ENCODE data around the gene RAP1GAP2. TPM values are rescaled to one million over a fixed set of nuclear protein-coding genes. Genes with fewer than 3 reads are reported as not detected.

Gene RAP1GAP2
- total and polyA plus RNA-seq, 2 of the 8 experiments (the other 6 are each of a cell fraction or from before 2014, with no cell fraction given), result 24.0 to 63.8 TPM

DNA sequence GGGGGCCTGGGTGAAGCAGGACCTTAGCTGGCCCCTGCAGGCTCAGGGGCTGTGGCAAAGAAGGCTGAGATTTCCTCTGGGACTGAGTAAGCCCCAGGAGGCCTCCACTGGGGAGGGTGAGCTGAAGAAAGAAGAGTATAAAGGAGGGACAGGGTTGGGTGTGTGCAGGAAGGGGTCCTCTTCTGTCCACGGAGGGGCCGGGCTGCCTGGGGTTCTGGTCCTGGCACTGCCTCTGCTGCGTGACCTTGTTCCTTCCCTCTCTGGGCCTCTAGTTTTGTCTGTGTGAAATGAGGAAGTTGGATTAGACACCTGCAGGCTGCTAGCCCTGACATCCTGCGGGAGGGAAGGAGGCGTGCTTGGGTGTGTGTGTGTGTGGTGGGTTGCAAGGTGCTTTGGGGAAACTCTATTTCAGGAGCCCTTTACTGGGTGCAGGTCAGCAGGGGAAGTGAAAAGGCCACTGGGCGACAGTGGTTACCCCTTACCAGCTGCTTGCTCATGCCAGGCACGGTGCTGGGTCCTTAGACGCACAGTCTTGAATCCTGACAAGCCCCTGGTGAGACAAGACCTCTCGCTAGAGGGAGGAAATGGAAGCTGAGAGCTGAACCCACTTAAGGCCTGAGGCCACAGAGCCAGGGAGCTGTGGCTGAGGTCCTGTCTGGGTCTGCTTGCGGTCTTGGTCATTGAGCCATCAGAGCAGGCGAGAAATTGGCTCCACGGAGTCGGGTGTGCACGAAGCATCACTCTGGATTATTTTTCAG lies 206.5 kb downstream of the RAP1GAP2 start:
- no peaks in the 10 kb centered on the region for H3K27me3 ChIP-seq (replicated peaks in 1 of 4; ENCODE audit: control insufficient read depth in 3 of 4, extremely low read depth in 1 of 4, insufficient read depth in 3 of 4, low read length in 3 of 4)
- peaks cover 0 to 5% of the 10 kb centered on the region in 2 experiments for H4K20me1 ChIP-seq (replicated peaks in 1 of 2; ENCODE audit: control insufficient read depth in 1 of 2, insufficient read depth in 2 of 2, low read length in 2 of 2)
- H3K79me2 ChIP-seq (ENCODE audit: control insufficient read depth in 1 of 2, insufficient read depth in 2 of 2, low read length in 2 of 2), result no peaks in the 10 kb centered on the region
- peak overlapping the region; percentile 0 for H3K14ac ChIP-seq (ENCODE audit: insufficient read length)
- no peak overlapping the region for H4K5ac ChIP-seq (ENCODE audit: insufficient read length, low read depth, low read length)
- peak overlapping the region; percentile 35; the same call in 1 of the 2 replicates for H4K8ac ChIP-seq (ENCODE audit: extremely low read depth, insufficient read depth, low read length)
- no peak overlapping the region for H2AK5ac ChIP-seq (ENCODE audit: low read depth, low read length)
- no peak overlapping the region for H3K4ac ChIP-seq (replicated peaks; ENCODE audit: insufficient read length, low read depth, low read length)
- no peak overlapping the region for H4K91ac ChIP-seq (replicated peaks; ENCODE audit: insufficient read length, low read length)
- no peak for FAIRE-seq
- no peak overlapping the region for H2AFZ ChIP-seq (ENCODE audit: low read length)
- CTCF ChIA-PET (ENCODE audit: partially characterized antibody), result interaction anchor here (1.1 to 6.7 kb wide), 4 partner anchors 10 to 153 kb away, joined by 5 to 35 read pairs (median 5); no protein-coding TSS in a partner anchor
- H3K18ac ChIP-seq (ENCODE audit: extremely low read depth, low read length), result no peak overlapping the region
- H3K9ac ChIP-seq (replicated peaks in 1 of 4; ENCODE audit: extremely low read depth in 1 of 4, low read depth in 3 of 4, low read length in 3 of 4), result no peak overlapping the region
- no peak overlapping the region for H2BK120ac ChIP-seq (replicated peaks; ENCODE audit: low read depth, low read length)
- H3K4me1 ChIP-seq (replicated peaks in 1 of 4; ENCODE audit: control insufficient read depth in 3 of 4, insufficient read depth in 4 of 4, low read length in 3 of 4), result no peaks in the 10 kb centered on the region
- H2BK20ac ChIP-seq (ENCODE audit: low read length), result no peak overlapping the region
- H3K4me2 ChIP-seq (ENCODE audit: insufficient read depth in 1 of 2, low read depth in 2 of 2, low read length in 2 of 2), result no peak overlapping the region
- H2BK15ac ChIP-seq (ENCODE audit: low read length), result no peak overlapping the region
- peaks cover 0 to 16% (median 4%) of the 10 kb centered on the region in 4 experiments; a peak in 4 of 8 replicates for H3K36me3 ChIP-seq (ENCODE audit: control insufficient read depth in 2 of 4, insufficient read depth in 4 of 4, low read length in 3 of 4)
- no peaks in the 10 kb centered on the region; the same call in 1 of the 2 replicates for H3K79me1 ChIP-seq (ENCODE audit: low read depth, low read length)
- no peak for DNase-seq (ENCODE audit: low read depth in 1 of 2, low spot score in 2 of 2)
- WGBS, 2 experiments (ENCODE audit: extremely low coverage in 1 of 2, insufficient coverage in 1 of 2, insufficient read length in 1 of 2, insufficient replicate concordance in 2 of 2, low coverage in 1 of 2, low lambda C conversion rate in 2 of 2, missing lambda C conversion rate in 1 of 2), result 94% methylated on average over 14 of the region's 14 CpGs; no CpG with 5 or more reads in 1 of the 2 experiments
- H3K27ac ChIP-seq (ENCODE audit: low read depth, low read length), result no peak overlapping the region
- H3K9me3 ChIP-seq (ENCODE audit: insufficient read depth in 2 of 2, low read depth in 1 of 2, low read length in 1 of 2), result no peaks in the 10 kb centered on the region
- POLR2A ChIA-PET (ENCODE audit: partially characterized antibody), result no interaction called here
- H3K23me2 ChIP-seq (ENCODE audit: low read depth, low read length), result no peaks in the 10 kb centered on the region; the same call in 1 of the 2 replicates
- H3K4me3 ChIP-seq (ENCODE audit: extremely low read depth in 1 of 4, insufficient read depth in 2 of 4, low read depth in 3 of 4, low read length in 4 of 4), result no peak overlapping the region
- H3K56ac ChIP-seq (replicated peaks; ENCODE audit: insufficient read length, low read depth, low read length), result no peak overlapping the region
- H3K23ac ChIP-seq (ENCODE audit: insufficient read length), result no peak overlapping the region
- H2BK5ac ChIP-seq (ENCODE audit: low read depth, low read length), result no peak overlapping the region
- H2BK12ac ChIP-seq (ENCODE audit: low read depth, low read length), result no peak overlapping the region
- TF ChIP-seq JUN (IDR thresholded peaks at IDR 0.05; ENCODE audit: low read depth, low read length) (no peak), CBX5 (IDR thresholded peaks at IDR 0.05; ENCODE audit: low read depth, low read length) (no peak), SP4 (IDR thresholded peaks at IDR 0.05; ENCODE audit: low read length) (no peak), CEBPB (IDR thresholded peaks at IDR 0.05; ENCODE audit: low read depth, low read length) (no peak), BRCA1 (IDR thresholded peaks at IDR 0.05; ENCODE audit: low read depth, low read length) (no peak), RFX5 (IDR thresholded peaks at IDR 0.05; ENCODE audit: borderline replicate concordance, low read depth, low read length) (no peak), KDM1A (IDR thresholded peaks at IDR 0.05; ENCODE audit: borderline replicate concordance, low read length) (no peak), KDM5A (IDR thresholded peaks at IDR 0.05; ENCODE audit: low read length) (no peak), TAF1 (IDR thresholded peaks at IDR 0.05; ENCODE audit: low read depth, low read length) (no peak), ASH2L (IDR thresholded peaks at IDR 0.05; ENCODE audit: low read length) (no peak), SIRT6 (IDR thresholded peaks at IDR 0.05; ENCODE audit: low read length) (no peak), CTBP2 (IDR thresholded peaks at IDR 0.05; ENCODE audit: borderline replicate concordance, insufficient read depth, insufficient read length, low read length) (no peak), POU5F1 (IDR thresholded peaks at IDR 0.05; ENCODE audit: low read depth, low read length) (no peak), CHD1 (IDR thresholded peaks at IDR 0.05; ENCODE audit: low read depth, low read length) (no peak)
